Right atrium auricular region (tissue), 2 donors: ENCODE measurements around the gene BYSL. TPM values are rescaled to one million over a fixed set of nuclear protein-coding genes. Genes with fewer than 3 reads are reported as not detected.

Source experiments
- DNase-seq: peaks from one replicate; pipeline ENCODE4 v3.0.0-alpha.2; 2019; ENCODE audit warnings: low spot score
- H3K27ac ChIP-seq, 2 donors: fragments of 200-600 bp; sonication (generic); 1 replicate in 1 of 2; 2 replicates in 1 of 2; pipeline ENCODE4 v1.5.1; 2016 to 2019
- H3K27me3 ChIP-seq, 2 donors: fragments of 200-600 bp; sonication (generic); one replicate each; pipeline versions ENCODE4 v1.5.1 to v1.6.0; 2017 to 2019
- H3K36me3 ChIP-seq: fragments of 200-600 bp; sonication (generic); one replicate; pipeline ENCODE4 v1.5.1; 2016
- H3K4me1 ChIP-seq, 2 donors: fragments of 200-600 bp; sonication (generic); one replicate each; pipeline versions ENCODE4 v1.5.1 to v1.6.0; 2017 to 2019
- H3K4me3 ChIP-seq, 2 donors: fragments of 200-600 bp; sonication (generic); 1 replicate in 1 of 2; 2 replicates in 1 of 2; pipeline ENCODE4 v1.5.1; 2017 to 2019; ENCODE audit warnings: mild to moderate bottlenecking in 1 of 2, moderate library complexity in 1 of 2
- H3K9me3 ChIP-seq, 2 donors: fragments of 200-600 bp; sonication (generic); one replicate each; pipeline ENCODE4 v1.5.1; 2019
- CTCF ChIP-seq, 2 donors: fragments of 200-600 bp; sonication (generic); IDR thresholded peaks; one replicate each; pipeline ENCODE4 v1.5.1; 2019; ENCODE audit warnings: antibody characterized with exemption in 2 of 2
- total RNA-seq, 2 donors: library from RNA; depleted of rRNA; stranded (reverse); fragments of >200 nt; gene quantifications; one replicate each; pipeline ENCODE4 v1.1.0, GENCODE V29; 2016

The BYSL gene
- total RNA-seq, 2 donors from 2014 or later = 3.0 to 7.6 TPM

- TF ChIP-seq CTCF (IDR thresholded peaks at IDR 0.05) = no peak
- Histone ChIP-seq H3K4me1 (no peaks in the 10 kb centered on the region), H3K27me3 (no peaks in the 10 kb centered on the region), H3K27ac (no peak overlapping the region), H3K4me3 (no peak overlapping the region), H3K36me3 (no peaks in the 10 kb centered on the region), H3K9me3 (no peaks in the 10 kb centered on the region)
- no peak for DNase-seq
Measured at GRCh38 chr6:41878246-41878645, 43.1 kb upstream of the BYSL start.

- no peaks in the 10 kb centered on the region for H3K36me3 ChIP-seq
- no peaks in the 10 kb centered on the region for H3K4me1 ChIP-seq
- no peaks in the 10 kb centered on the region for H3K27me3 ChIP-seq
- no peaks in the 10 kb centered on the region for H3K9me3 ChIP-seq
- TF ChIP-seq CTCF (IDR thresholded peaks at IDR 0.05) = no peak
- no peak overlapping the region for H3K4me3 ChIP-seq
- no peak for DNase-seq
- no peak overlapping the region for H3K27ac ChIP-seq
Measured at GRCh38 chr6:41878961-41879405, 42.3 kb upstream of the BYSL start.

- no peaks in the 10 kb centered on the region for H3K27me3 ChIP-seq
- TF ChIP-seq CTCF (IDR thresholded peaks at IDR 0.05) = no peak
- no peak for DNase-seq
- H3K4me3 ChIP-seq = no peak overlapping the region
- no peak overlapping the region for H3K27ac ChIP-seq
- no peaks in the 10 kb centered on the region for H3K4me1 ChIP-seq
- H3K36me3 ChIP-seq = no peaks in the 10 kb centered on the region
- no peaks in the 10 kb centered on the region for H3K9me3 ChIP-seq
Measured at GRCh38 chr6:41881506-41881905, 39.8 kb upstream of the BYSL start.

- no peaks in the 10 kb centered on the region for H3K9me3 ChIP-seq
- no peaks in the 10 kb centered on the region for H3K27me3 ChIP-seq
- no peak for DNase-seq
- H3K4me3 ChIP-seq = no peak overlapping the region
- no peak overlapping the region for H3K27ac ChIP-seq
- H3K36me3 ChIP-seq = no peaks in the 10 kb centered on the region
- H3K4me1 ChIP-seq = no peaks in the 10 kb centered on the region
- no peak for TF ChIP-seq CTCF (IDR thresholded peaks at IDR 0.05)
Measured at GRCh38 chr6:41884957-41885356, 36.3 kb upstream of the BYSL start.

GRCh38 chr6:41885930-41886329, 35.4 kb upstream of the BYSL start:
- H3K36me3 ChIP-seq = no peaks in the 10 kb centered on the region
- TF ChIP-seq CTCF (IDR thresholded peaks at IDR 0.05) = no peak
- no peaks in the 10 kb centered on the region for H3K4me1 ChIP-seq
- no peak overlapping the region for H3K27ac ChIP-seq
- H3K4me3 ChIP-seq = no peak overlapping the region
- DNase-seq = no peak
- no peaks in the 10 kb centered on the region for H3K27me3 ChIP-seq
- no peaks in the 10 kb centered on the region for H3K9me3 ChIP-seq

GRCh38 chr6:41887331-41887751, 34.0 kb upstream of the BYSL start:
- DNase-seq = no peak
- TF ChIP-seq CTCF (IDR thresholded peaks at IDR 0.05) = no peak
- H3K36me3 ChIP-seq = no peaks in the 10 kb centered on the region
- no peaks in the 10 kb centered on the region for H3K27me3 ChIP-seq
- H3K9me3 ChIP-seq = no peaks in the 10 kb centered on the region
- no peak overlapping the region for H3K27ac ChIP-seq
- H3K4me1 ChIP-seq = no peaks in the 10 kb centered on the region
- no peak overlapping the region for H3K4me3 ChIP-seq
